Stomach (tissue), 9 donors: ENCODE measurements around the gene SMAD2. TPM values are rescaled to one million over a fixed set of nuclear protein-coding genes. Genes with fewer than 3 reads are reported as not detected.

Source experiments
- DNase-seq, 2 donors: peaks; one replicate each; pipeline versions ENCODE4 v3.0.0 to v3.0.0-alpha.2; 2013 to 2019
- H3K27ac ChIP-seq, 5 donors: fragments of 200-600 bp in 4 of 5; sonication (generic) in 4 of 5; one replicate each; pipeline ENCODE4 v1.5.1; 2013 to 2019; ENCODE audit warnings: mild to moderate bottlenecking in 1 of 5, moderate library complexity in 1 of 5
- H3K27me3 ChIP-seq, 3 donors: fragments of 200-600 bp; sonication (generic); one replicate each; pipeline ENCODE4 v1.5.1; 2017 to 2019; ENCODE audit warnings: mixed run types in 1 of 3
- H3K36me3 ChIP-seq, 4 donors: fragments of 200-600 bp; sonication (generic); 1 replicate in 3 of 4; 2 replicates in 1 of 4; pipeline ENCODE4 v1.5.1; 2016 to 2019
- H3K4me1 ChIP-seq, 4 donors: fragments of 200-600 bp; sonication (generic); one replicate each; pipeline ENCODE4 v1.5.1; 2016 to 2019
- H3K4me3 ChIP-seq, 4 donors: fragments of 200-600 bp; sonication (generic) in 3 of 4; one replicate each; pipeline ENCODE4 v1.5.1; 2016 to 2019; ENCODE audit warnings: mild to moderate bottlenecking in 1 of 4
- H3K9me3 ChIP-seq, 4 donors: fragments of 200-600 bp; sonication (generic); one replicate each; pipeline ENCODE4 v1.5.1; 2016 to 2019
- EP300 ChIP-seq: sonication (generic); formaldehyde crosslinking; IDR thresholded peaks from one replicate; pipeline ENCODE4 v1.6.1; 2017; ENCODE audit warnings: antibody characterized with exemption
- POLR2A ChIP-seq, 4 donors: fragments of 450-650 bp; IDR thresholded peaks; one replicate each; pipeline ENCODE4 v1.6.1; 2016; ENCODE audit warnings: antibody characterized with exemption in 4 of 4, control low read depth in 2 of 4, mild to moderate bottlenecking in 1 of 4, moderate library complexity in 1 of 4
- POLR2AphosphoS5 ChIP-seq, 3 donors: sonication (generic); formaldehyde crosslinking; IDR thresholded peaks; one replicate each; pipeline ENCODE4 v1.6.1; 2016; ENCODE audit warnings: antibody characterized with exemption in 3 of 3
- WGBS, 5 donors: extraction: QIAGEN DNeasy Blood & Tissue Kit in 3 of 5; methylation state at CpG; one replicate each; pipeline versions ENCODE4 v1.1.5 to v1.1.7; 2013 to 2018; 5-methylcytosine and 5-hydroxymethylcytosine counted together
- intact Hi-C: fragments of 100-400 bp; cut with DNase I; formaldehyde crosslinking; loops from one replicate; pipeline ENCODE4 v1.15.1; 2023; ENCODE audit warnings: low total_unique reads
- polyA plus RNA-seq, 3 donors: library from polyadenylated mRNA; stranded (reverse); fragments of 200-250 nt; gene quantifications; one replicate each; pipeline ENCODE4 v1.2.3, GENCODE V29; 2013
- total RNA-seq, 5 donors: library from RNA; depleted of rRNA; stranded (reverse); fragments of >200 nt; gene quantifications; one replicate each; pipeline versions ENCODE4 v1.1.0 to v1.2.3, GENCODE V29; 2014 to 2016
- TF ChIP-seq, protein P1 (sequence below), 7 experiments: fragments of 450-650 bp in 4 of 7; fragments of 200-600 bp in 3 of 7; sonication (generic) in 3 of 7; IDR thresholded peaks; one replicate each; pipeline ENCODE4 v1.5.1; 2016 to 2019; ENCODE audit warnings: antibody characterized with exemption in 7 of 7, control low read depth in 2 of 7, mild to moderate bottlenecking in 1 of 7
- donor health status: healthy with polysubstance abuse.
- donor health status: Bipolar disorder and iron deficiency.
- donor health status: healthy.

SMAD2 gene
- total and polyA plus RNA-seq, 8 donors: 18.9 to 233 (median 46.3) TPM

DNA sequence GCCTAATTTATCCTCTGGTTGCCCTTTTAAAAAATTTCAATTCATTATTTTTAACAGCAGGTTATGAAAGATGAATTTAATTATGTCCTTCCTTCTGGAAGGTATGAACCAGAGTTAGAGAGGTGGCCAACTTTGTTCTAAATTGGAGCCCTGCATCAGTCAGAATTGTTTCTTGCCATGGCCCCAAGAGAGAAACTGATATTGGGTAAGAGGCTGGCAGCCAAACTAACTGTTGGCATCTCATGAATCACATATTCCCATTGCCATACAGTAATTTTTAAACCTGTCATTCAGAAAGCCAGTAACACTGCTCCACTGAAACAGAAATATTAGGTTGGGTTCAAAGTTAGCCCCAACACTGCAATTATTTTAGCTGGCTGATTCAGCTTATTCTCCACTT lies 67.4 kb downstream of the SMAD2 start:
- intact Hi-C loops: no loop called here
- Histone ChIP-seq H3K36me3 (peaks cover 4 to 73% (median 62%) of the 10 kb centered on the region in 4 donors), H3K4me1 (no peaks in the 10 kb centered on the region), H3K27me3 (no peaks in the 10 kb centered on the region), H3K9me3 (peaks cover 0 to 9% (median 1%) of the 10 kb centered on the region in 4 donors), H3K27ac (no peak overlapping the region), H3K4me3 (no peak overlapping the region)
- DNase-seq: no peak
- TF ChIP-seq POLR2A (IDR thresholded peaks at IDR 0.05) (no peak), POLR2AphosphoS5 (IDR thresholded peaks at IDR 0.05) (no peak), EP300 (no peak)
- TF ChIP-seq, protein P1, sequence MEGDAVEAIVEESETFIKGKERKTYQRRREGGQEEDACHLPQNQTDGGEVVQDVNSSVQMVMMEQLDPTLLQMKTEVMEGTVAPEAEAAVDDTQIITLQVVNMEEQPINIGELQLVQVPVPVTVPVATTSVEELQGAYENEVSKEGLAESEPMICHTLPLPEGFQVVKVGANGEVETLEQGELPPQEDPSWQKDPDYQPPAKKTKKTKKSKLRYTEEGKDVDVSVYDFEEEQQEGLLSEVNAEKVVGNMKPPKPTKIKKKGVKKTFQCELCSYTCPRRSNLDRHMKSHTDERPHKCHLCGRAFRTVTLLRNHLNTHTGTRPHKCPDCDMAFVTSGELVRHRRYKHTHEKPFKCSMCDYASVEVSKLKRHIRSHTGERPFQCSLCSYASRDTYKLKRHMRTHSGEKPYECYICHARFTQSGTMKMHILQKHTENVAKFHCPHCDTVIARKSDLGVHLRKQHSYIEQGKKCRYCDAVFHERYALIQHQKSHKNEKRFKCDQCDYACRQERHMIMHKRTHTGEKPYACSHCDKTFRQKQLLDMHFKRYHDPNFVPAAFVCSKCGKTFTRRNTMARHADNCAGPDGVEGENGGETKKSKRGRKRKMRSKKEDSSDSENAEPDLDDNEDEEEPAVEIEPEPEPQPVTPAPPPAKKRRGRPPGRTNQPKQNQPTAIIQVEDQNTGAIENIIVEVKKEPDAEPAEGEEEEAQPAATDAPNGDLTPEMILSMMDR (IDR thresholded peaks at IDR 0.05): no peak

DNA sequence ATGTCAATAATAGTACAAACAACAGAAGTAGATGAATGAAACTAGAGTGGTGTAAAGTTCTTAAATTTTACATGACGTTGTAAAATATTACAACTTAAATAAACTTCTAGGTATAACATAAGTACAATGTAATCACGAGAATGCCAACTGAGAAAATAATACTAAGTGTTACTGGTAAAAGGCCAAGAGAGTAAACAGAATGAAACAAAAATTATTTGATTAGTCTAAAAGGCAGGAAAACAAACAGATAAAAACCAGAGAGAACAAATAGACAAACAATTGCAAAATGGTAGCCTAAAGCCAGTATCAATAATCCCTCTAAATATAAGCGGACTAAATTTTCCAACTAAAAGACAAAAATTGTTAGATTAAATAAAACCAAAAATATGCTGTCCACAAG lies 71.9 kb downstream of the SMAD2 start:
- Histone ChIP-seq H3K27me3 (no peaks in the 10 kb centered on the region), H3K36me3 (peaks cover 0 to 66% (median 61%) of the 10 kb centered on the region in 4 donors), H3K27ac (no peak overlapping the region), H3K9me3 (peaks cover 0 to 34% (median 21%) of the 10 kb centered on the region in 4 donors), H3K4me1 (no peaks in the 10 kb centered on the region), H3K4me3 (no peak overlapping the region)
- intact Hi-C loops: no loop called here
- WGBS, 5 donors: 57 to 91% (median 70%) methylated on average over 3 of the region's 3 CpGs
- TF ChIP-seq POLR2A (IDR thresholded peaks at IDR 0.05): no peak
- TF ChIP-seq, protein P1 (IDR thresholded peaks at IDR 0.05): no peak
- no peak for TF ChIP-seq EP300
- TF ChIP-seq POLR2AphosphoS5 (IDR thresholded peaks at IDR 0.05): no peak
- no peak for DNase-seq

DNA sequence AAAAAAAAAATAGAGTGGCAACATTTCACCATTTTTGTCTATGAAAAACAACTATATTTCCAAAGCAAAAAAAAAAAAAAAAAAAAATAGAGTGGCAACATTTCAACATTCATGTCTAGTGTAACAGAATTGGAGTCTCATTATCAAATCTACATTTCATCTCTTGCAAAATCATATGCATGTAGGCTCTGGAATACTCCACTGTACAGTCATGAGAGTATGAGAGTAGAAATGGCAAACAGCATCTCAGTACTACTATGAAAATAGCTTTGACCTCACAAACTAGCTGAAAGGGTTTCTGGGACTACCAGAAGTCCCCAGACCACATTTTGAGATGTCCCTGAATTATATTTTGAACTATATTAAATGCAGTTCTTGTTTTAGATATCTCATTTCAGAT lies 82.8 kb downstream of the SMAD2 start:
- DNase-seq: no peak
- Histone ChIP-seq H3K36me3 (peaks cover 7 to 57% (median 43%) of the 10 kb centered on the region in 4 donors), H3K27ac (no peak overlapping the region), H3K27me3 (no peaks in the 10 kb centered on the region), H3K4me3 (no peak overlapping the region), H3K4me1 (no peaks in the 10 kb centered on the region), H3K9me3 (no peaks in the 10 kb centered on the region)
- TF ChIP-seq EP300 (no peak), POLR2AphosphoS5 (IDR thresholded peaks at IDR 0.05) (no peak), POLR2A (IDR thresholded peaks at IDR 0.05) (no peak)
- TF ChIP-seq, protein P1 (IDR thresholded peaks at IDR 0.05): no peak
- intact Hi-C loops: no loop called here

DNA sequence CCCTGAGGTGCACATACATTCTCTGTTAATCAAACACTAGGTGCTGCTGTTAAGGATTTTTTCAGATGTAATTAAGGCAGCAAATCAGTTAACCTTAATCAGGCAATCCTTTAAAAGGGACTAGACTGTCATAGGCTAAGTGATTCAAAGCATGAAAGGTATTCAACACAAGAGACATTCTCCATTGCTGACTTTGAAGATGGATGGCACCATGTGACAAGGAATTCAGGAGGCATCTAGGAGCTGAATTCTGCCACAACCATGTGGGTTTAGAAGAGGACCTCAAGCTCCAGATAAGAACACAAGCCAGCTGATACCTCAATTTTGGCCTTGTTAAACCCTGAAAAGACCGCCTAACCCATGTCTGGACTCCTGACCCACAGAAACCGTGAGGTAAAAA lies 84.0 kb downstream of the SMAD2 start:
- H3K9me3 ChIP-seq: no peaks in the 10 kb centered on the region
- intact Hi-C loops: no loop called here

DNA sequence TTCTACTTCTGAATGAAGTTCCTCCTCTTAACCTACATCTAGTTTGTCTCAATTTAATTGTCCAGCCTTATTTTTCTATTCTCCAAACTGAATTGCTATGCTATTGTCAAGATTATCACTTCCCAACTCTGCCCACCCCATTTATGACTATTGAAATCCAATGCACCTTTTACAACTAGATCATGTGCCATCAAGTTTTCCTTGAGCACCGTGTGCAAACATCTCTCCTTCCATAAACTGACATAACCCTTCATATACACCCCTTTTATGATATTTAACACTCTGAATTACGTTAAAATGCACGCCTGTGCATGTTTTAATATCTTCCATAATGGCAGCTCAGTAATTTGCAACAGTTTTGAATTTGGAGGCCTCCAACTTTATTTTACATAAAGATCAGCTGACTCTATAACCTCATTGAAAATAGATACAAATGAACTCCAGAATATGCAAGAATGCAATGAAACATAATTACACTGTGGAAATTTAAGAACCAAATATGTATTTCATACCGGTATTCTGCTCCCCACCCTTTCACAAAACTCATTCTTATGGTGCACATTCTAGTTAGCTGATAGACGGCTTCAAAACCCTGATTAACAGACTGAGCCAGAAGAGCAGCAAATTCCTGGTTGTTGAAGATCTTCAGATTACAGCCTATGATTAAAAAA lies 85.5 kb downstream of the SMAD2 start:
- intact Hi-C loops: no loop called here
- Histone ChIP-seq H3K9me3 (no peaks in the 10 kb centered on the region), H3K27ac (no peak overlapping the region), H3K4me3 (no peak overlapping the region), H3K36me3 (peaks cover 20 to 84% (median 67%) of the 10 kb centered on the region in 4 donors), H3K4me1 (no peaks in the 10 kb centered on the region), H3K27me3 (no peaks in the 10 kb centered on the region)
- TF ChIP-seq POLR2A (IDR thresholded peaks at IDR 0.05) (no peak), EP300 (no peak), POLR2AphosphoS5 (IDR thresholded peaks at IDR 0.05) (no peak)
- TF ChIP-seq, protein P1 (IDR thresholded peaks at IDR 0.05): no peak
- DNase-seq: no peak
- WGBS, 5 donors: 95 to 99% (median 98%) methylated on average over 5 of the region's 5 CpGs

More for the DNA sequence above, 84.0 kb downstream of the SMAD2 start:
- Histone ChIP-seq H3K4me3 (no peak overlapping the region), H3K36me3 (peaks cover 18 to 69% (median 52%) of the 10 kb centered on the region in 4 donors), H3K27me3 (no peaks in the 10 kb centered on the region), H3K4me1 (no peaks in the 10 kb centered on the region), H3K27ac (no peak overlapping the region)
- no peak for DNase-seq
- WGBS, 5 donors: 84 to 100% (median 98%) methylated on average over 2 of the region's 2 CpGs
- TF ChIP-seq EP300 (no peak), POLR2AphosphoS5 (IDR thresholded peaks at IDR 0.05) (no peak), POLR2A (IDR thresholded peaks at IDR 0.05) (no peak)
